BLaER1 treated with 17β-estradiol and CSF1 and Interleukin-3, amounts not matched to agents 10 nM and 100 nM (cell line): Measurements from ENCODE around the gene DBF4B.

Source experiments
- H3K27ac ChIP-seq, 11 experiments: shearing (Covaris generic); formaldehyde crosslinking; 2 replicates each; pipeline ENCODE4 v1.8.1; 2022
- H3K27me3 ChIP-seq, 11 experiments: shearing (Covaris generic); formaldehyde crosslinking; 2 replicates each; pipeline ENCODE4 v1.8.1; 2022
- H3K36me3 ChIP-seq, 11 experiments: shearing (Covaris generic); formaldehyde crosslinking; 2 replicates each; pipeline ENCODE4 v1.8.1; 2022
- H3K4me1 ChIP-seq, 10 experiments: shearing (Covaris generic); formaldehyde crosslinking; 2 replicates each; pipeline ENCODE4 v1.8.1; 2022
- H3K4me2 ChIP-seq, 11 experiments: shearing (Covaris generic); formaldehyde crosslinking; 2 replicates each; pipeline ENCODE4 v1.8.1; 2022
- H3K4me3 ChIP-seq, 10 experiments: shearing (Covaris generic); formaldehyde crosslinking; 2 replicates each; pipeline ENCODE4 v1.8.1; 2022
- H3K9ac ChIP-seq, 11 experiments: shearing (Covaris generic); formaldehyde crosslinking; 2 replicates each; pipeline ENCODE4 v1.8.1; 2022
- H3K9me3 ChIP-seq, 11 experiments: shearing (Covaris generic); formaldehyde crosslinking; replicated peaks in 1 of 11; 2 replicates each; pipeline ENCODE4 v1.8.1; 2022
- H4K20me1 ChIP-seq, 11 experiments: shearing (Covaris generic); formaldehyde crosslinking; 2 replicates each; pipeline ENCODE4 v1.8.1; 2022
- Cebpa-rat ChIP-seq, 11 experiments: shearing (Covaris generic); IDR thresholded peaks; 2 replicates each; pipeline ENCODE4 v1.8.1; 2022

DBF4B gene

GRCh38 chr17:44757045-44757917 is 48.8 kb downstream of the DBF4B start:
- H3K4me2 ChIP-seq = peak overlapping the region in 4 of 11 experiments; percentile 12 to 62 (median 59); a peak in 1 of 22 replicates
- no peak for TF ChIP-seq Cebpa-rat (IDR thresholded peaks at IDR 0.05)
- H3K4me1 ChIP-seq = peaks cover 5 to 22% (median 10%) of the 10 kb centered on the region in 10 experiments; a peak in 17 of 20 replicates
- no peak overlapping the region for H3K4me3 ChIP-seq
- H3K36me3 ChIP-seq = peaks cover 0 to 9% (median 0%) of the 10 kb centered on the region in 11 experiments; a peak in 6 of 22 replicates
- H3K27me3 ChIP-seq = peaks cover 33 to 43% (median 38%) of the 10 kb centered on the region in 11 experiments
- no peaks in the 10 kb centered on the region for H3K9me3 ChIP-seq
- peaks cover 0 to 43% (median 0%) of the 10 kb centered on the region in 11 experiments; a peak in 8 of 22 replicates for H4K20me1 ChIP-seq
- no peak overlapping the region for H3K27ac ChIP-seq
- H3K9ac ChIP-seq = no peak overlapping the region

- no peak for TF ChIP-seq Cebpa-rat (IDR thresholded peaks at IDR 0.05)
- Histone ChIP-seq H3K27ac (no peak overlapping the region), H3K27me3 (peaks cover 33 to 43% (median 38%) of the 10 kb centered on the region in 11 experiments), H3K9me3 (no peaks in the 10 kb centered on the region), H3K9ac (no peak overlapping the region), H3K4me3 (peak overlapping the region in 2 of 10 experiments; percentile 35 to 45; a peak in 1 of 20 replicates), H4K20me1 (peaks cover 0 to 41% (median 0%) of the 10 kb centered on the region in 11 experiments; a peak in 8 of 22 replicates), H3K36me3 (peaks cover 0 to 6% (median 0%) of the 10 kb centered on the region in 11 experiments; a peak in 2 of 22 replicates), H3K4me2 (peak overlapping the region in 9 of 11 experiments; percentile 33 to 79 (median 62); a peak in 12 of 22 replicates), H3K4me1 (peaks cover 5 to 22% (median 10%) of the 10 kb centered on the region in 10 experiments; a peak in 17 of 20 replicates)
These were observed 49.5 kb downstream of the DBF4B start for GRCh38 chr17:44757918-44758413.

- peak within 1 kb of the TSS; percentile 43 to 69 (median 58) for H3K4me3 ChIP-seq
- no peaks in the 10 kb centered on the region for H3K9me3 ChIP-seq
- peaks cover 5 to 22% (median 10%) of the 10 kb centered on the region in 10 experiments; a peak in 17 of 20 replicates for H3K4me1 ChIP-seq
- no peaks in the 10 kb centered on the region for H3K36me3 ChIP-seq
- TF ChIP-seq Cebpa-rat (IDR thresholded peaks at IDR 0.05) = no peak
- H4K20me1 ChIP-seq = peaks cover 0 to 35% (median 0%) of the 10 kb centered on the region in 11 experiments; a peak in 8 of 22 replicates
- H3K4me2 ChIP-seq = peak within 1 kb of the TSS; percentile 89 to 98 (median 96)
- no peak within 1 kb of the TSS for H3K27ac ChIP-seq
- H3K9ac ChIP-seq = peak within 1 kb of the TSS in 10 of 11 experiments; percentile 18 to 69 (median 58); a peak in 14 of 22 replicates
- peaks cover 33 to 43% (median 38%) of the 10 kb centered on the region in 11 experiments for H3K27me3 ChIP-seq
These were observed 50.1 kb downstream of the DBF4B start, which contains the start of gene ADAM11 for GRCh38 chr17:44758414-44759085. Gene ADAM11, plus strand, starts transcription at chr17:44758988. Its CDS starts 212 bp downstream, at chr17:44759200.

GRCh38 chr17:44759086-44759915 is 50.8 kb downstream of the DBF4B start:
- H3K4me3 ChIP-seq = peak overlapping the region; percentile 43 to 69 (median 58)

GRCh38 chr17:44759916-44760243 is 51.4 kb downstream of the DBF4B start:
- Histone ChIP-seq H3K36me3 (no peaks in the 10 kb centered on the region), H3K27me3 (peaks cover 33 to 43% (median 38%) of the 10 kb centered on the region in 11 experiments), H3K9ac (peak overlapping the region in 5 of 11 experiments; percentile 18 to 69 (median 68); a peak in 7 of 22 replicates), H3K9me3 (no peaks in the 10 kb centered on the region), H3K4me2 (peak overlapping the region; percentile 89 to 98 (median 96); a peak in 19 of 22 replicates), H4K20me1 (peaks cover 0 to 29% (median 0%) of the 10 kb centered on the region in 11 experiments; a peak in 8 of 22 replicates), H3K4me1 (peaks cover 5 to 22% (median 10%) of the 10 kb centered on the region in 10 experiments; a peak in 17 of 20 replicates), H3K27ac (no peak overlapping the region), H3K4me3 (peak overlapping the region in 7 of 10 experiments; percentile 55 to 69 (median 59); a peak in 11 of 20 replicates)
- no peak for TF ChIP-seq Cebpa-rat (IDR thresholded peaks at IDR 0.05)

More at GRCh38 chr17:44759086-44759915, 50.8 kb downstream of the DBF4B start:
- peaks cover 33 to 43% (median 38%) of the 10 kb centered on the region in 11 experiments for H3K27me3 ChIP-seq
- H4K20me1 ChIP-seq = peaks cover 0 to 29% (median 0%) of the 10 kb centered on the region in 11 experiments; a peak in 8 of 22 replicates
- no peak for TF ChIP-seq Cebpa-rat (IDR thresholded peaks at IDR 0.05)
- H3K9ac ChIP-seq = peak overlapping the region in 10 of 11 experiments; percentile 18 to 69 (median 58); a peak in 14 of 22 replicates
- no peak overlapping the region for H3K27ac ChIP-seq
- peaks cover 5 to 22% (median 10%) of the 10 kb centered on the region in 10 experiments; a peak in 17 of 20 replicates for H3K4me1 ChIP-seq
- H3K36me3 ChIP-seq = no peaks in the 10 kb centered on the region
- H3K9me3 ChIP-seq = no peaks in the 10 kb centered on the region
- H3K4me2 ChIP-seq = peak overlapping the region; percentile 89 to 98 (median 96)

- TF ChIP-seq Cebpa-rat (IDR thresholded peaks at IDR 0.05) = no peak
- Histone ChIP-seq H3K4me1 (peaks cover 5 to 22% (median 10%) of the 10 kb centered on the region in 10 experiments; a peak in 17 of 20 replicates), H3K4me3 (no peak overlapping the region), H3K4me2 (no peak overlapping the region), H3K27me3 (peaks cover 33 to 43% (median 38%) of the 10 kb centered on the region in 11 experiments), H3K36me3 (no peaks in the 10 kb centered on the region), H3K27ac (no peak overlapping the region), H4K20me1 (peaks cover 0 to 29% (median 0%) of the 10 kb centered on the region in 11 experiments; a peak in 8 of 22 replicates), H3K9ac (no peak overlapping the region), H3K9me3 (no peaks in the 10 kb centered on the region)
These were observed 52.2 kb downstream of the DBF4B start for GRCh38 chr17:44760474-44761308.
